MM.1S (cell line): Measurements from ENCODE around the gene TEX2.

Experiments
- DNase-seq: peaks from one replicate; pipeline ENCODE4 v3.0.0-alpha.2; 2015
- H2AFZ ChIP-seq: fragments of 300-600 bp; sonication (generic); 2 replicates; pipeline ENCODE4 v1.6.0; 2016; ENCODE audit warnings: antibody characterized with exemption, low read length
- H3F3A ChIP-seq: fragments of 300-600 bp; sonication (generic); 2 replicates; pipeline ENCODE4 v1.6.1; 2016; ENCODE audit warnings: mild to moderate bottlenecking, antibody characterized with exemption, low read length, moderate library complexity, mixed read lengths; ENCODE audit not compliant: insufficient read depth
- H3K27ac ChIP-seq: fragments of 300-600 bp; sonication (generic); 2 replicates; pipeline ENCODE4 v1.5.1; 2016; ENCODE audit warnings: mild to moderate bottlenecking, low read length
- H3K27me3 ChIP-seq: fragments of 300-600 bp; sonication (generic); replicated peaks from 2 replicates; pipeline ENCODE4 v1.6.0; 2016; ENCODE audit warnings: low read length; ENCODE audit not compliant: insufficient read depth
- H3K36me3 ChIP-seq: fragments of 300-600 bp; sonication (generic); replicated peaks from 2 replicates; pipeline ENCODE4 v1.6.1; 2016; ENCODE audit warnings: mild to moderate bottlenecking, low read length, mixed read lengths; ENCODE audit not compliant: insufficient read depth
- H3K4me1 ChIP-seq: fragments of 300-600 bp; sonication (generic); 2 replicates; pipeline ENCODE4 v1.6.1; 2016; ENCODE audit warnings: low read length, mixed read lengths
- H3K4me2 ChIP-seq: fragments of 300-600 bp; sonication (generic); 2 replicates; pipeline ENCODE4 v1.6.0; 2016; ENCODE audit warnings: low read depth, low read length
- H3K4me3 ChIP-seq: fragments of 300-600 bp; sonication (generic); 2 replicates; pipeline ENCODE4 v1.5.1; 2016; ENCODE audit warnings: low read length, mixed read lengths
- H3K79me2 ChIP-seq: fragments of 300-600 bp; sonication (generic); 2 replicates; pipeline ENCODE4 v1.6.1; 2016; ENCODE audit warnings: mixed run types, low read length, mixed read lengths
- H3K9ac ChIP-seq: fragments of 300-600 bp; sonication (generic); 2 replicates; pipeline ENCODE4 v1.6.1; 2016; ENCODE audit warnings: low read length, mixed read lengths
- H3K9me2 ChIP-seq: fragments of 300-600 bp; sonication (generic); replicated peaks from 2 replicates; pipeline ENCODE4 v1.6.1; 2016; ENCODE audit warnings: mild to moderate bottlenecking, low read length, mixed read lengths; ENCODE audit not compliant: insufficient read depth
- H3K9me3 ChIP-seq: fragments of 300-600 bp; sonication (generic); replicated peaks from 2 replicates; pipeline ENCODE4 v1.6.1; 2016; ENCODE audit warnings: mild to moderate bottlenecking, low read length, mixed read lengths; ENCODE audit not compliant: insufficient read depth
- H4K20me1 ChIP-seq: fragments of 300-600 bp; sonication (generic); 2 replicates; pipeline ENCODE4 v1.6.1; 2016; ENCODE audit warnings: mild to moderate bottlenecking, low read length, moderate library complexity, mixed read lengths; ENCODE audit not compliant: insufficient read depth
- CTCF ChIP-seq: fragments of 300-600 bp; sonication (generic); IDR thresholded peaks from 2 replicates; pipeline ENCODE4 v1.5.1; 2016; ENCODE audit warnings: antibody characterized with exemption, low read length, mixed read lengths
- EZH2 ChIP-seq: fragments of 300-600 bp; sonication (generic); optimal IDR thresholded peaks from 2 replicates; pipeline ENCODE3; 2017; ENCODE audit warnings: low read depth, mild to moderate bottlenecking, antibody characterized with exemption, low read length, mixed read lengths
- EZH2phosphoT487 ChIP-seq: fragments of 300-600 bp; sonication (generic); IDR thresholded peaks from 2 replicates; pipeline ENCODE4 v1.6.1; 2018; ENCODE audit warnings: antibody characterized with exemption, low read length

The TEX2 gene

GRCh38 chr17:64129765-64130558 is 133.1 kb downstream of the TEX2 start, which contains the start of gene ERN1:
ERN1 (minus strand) TSS chr17:64130144; CDS start chr17:64130029, 115 bp downstream.
- H3K9ac ChIP-seq = peak within 1 kb of the TSS; percentile 94
- no peaks in the 10 kb centered on the region for H3K27me3 ChIP-seq
- peaks cover 24% of the 10 kb centered on the region for H3K4me1 ChIP-seq
- peak; percentile 90 for DNase-seq
- peak within 1 kb of the TSS; percentile 85 for H3K4me2 ChIP-seq
- H3K36me3 ChIP-seq = no peaks in the 10 kb centered on the region
- peaks cover 63% of the 10 kb centered on the region for H3F3A ChIP-seq
- H3K27ac ChIP-seq = peak within 1 kb of the TSS; percentile 99
- peak within 1 kb of the TSS; percentile 80 for H3K4me3 ChIP-seq
- H2AFZ ChIP-seq = 0 out of 2 replicates have a peak within 1 kb of the TSS, but pooled peaks have one; percentile 11
- TF ChIP-seq CTCF = no peak
- no peak for TF ChIP-seq EZH2phosphoT487
- TF ChIP-seq EZH2 = no peak
- H3K9me2 ChIP-seq = no peaks in the 10 kb centered on the region
- H3K79me2 ChIP-seq = peaks cover 61% of the 10 kb centered on the region
- peaks cover 4% of the 10 kb centered on the region for H4K20me1 ChIP-seq
- H3K9me3 ChIP-seq = no peaks in the 10 kb centered on the region

- no peak overlapping the region for H2AFZ ChIP-seq
- no peak for DNase-seq
- peaks cover 68% of the 10 kb centered on the region for H3F3A ChIP-seq
- H3K9me3 ChIP-seq = no peaks in the 10 kb centered on the region
- peaks cover 4% of the 10 kb centered on the region for H4K20me1 ChIP-seq
- H3K4me1 ChIP-seq = peaks cover 28% of the 10 kb centered on the region
- TF ChIP-seq CTCF (no peak), EZH2phosphoT487 (no peak), EZH2 (no peak)
- H3K9ac ChIP-seq = peak overlapping the region; percentile 94
- H3K9me2 ChIP-seq = no peaks in the 10 kb centered on the region
- H3K27me3 ChIP-seq = no peaks in the 10 kb centered on the region
- H3K27ac ChIP-seq = peak overlapping the region; percentile 99
- H3K79me2 ChIP-seq = peaks cover 67% of the 10 kb centered on the region
- peak overlapping the region; percentile 53 for H3K4me2 ChIP-seq
- no peaks in the 10 kb centered on the region for H3K36me3 ChIP-seq
- peak overlapping the region; percentile 80 for H3K4me3 ChIP-seq
Measured at GRCh38 chr17:64129515-64129764, 133.6 kb downstream of the TEX2 start.

- peak overlapping the region; percentile 99 for H3K27ac ChIP-seq
- H2AFZ ChIP-seq = no peak overlapping the region
- no peaks in the 10 kb centered on the region for H3K36me3 ChIP-seq
- H3K4me1 ChIP-seq = peaks cover 31% of the 10 kb centered on the region
- peak overlapping the region; percentile 80 for H3K4me3 ChIP-seq
- H3K4me2 ChIP-seq = peak overlapping the region; percentile 53
- no peaks in the 10 kb centered on the region for H3K9me2 ChIP-seq
- H3K9ac ChIP-seq = peak overlapping the region; percentile 94
- DNase-seq = no peak
- H4K20me1 ChIP-seq = peaks cover 4% of the 10 kb centered on the region
- no peaks in the 10 kb centered on the region for H3K27me3 ChIP-seq
- H3K79me2 ChIP-seq = peaks cover 71% of the 10 kb centered on the region
- TF ChIP-seq EZH2 = no peak
- TF ChIP-seq CTCF = no peak
- TF ChIP-seq EZH2phosphoT487 = no peak
- peaks cover 73% of the 10 kb centered on the region for H3F3A ChIP-seq
- no peaks in the 10 kb centered on the region for H3K9me3 ChIP-seq
Measured at GRCh38 chr17:64128787-64129514, 134.1 kb downstream of the TEX2 start.
